ENCODE measurements around the gene FOXI1. TPM values are rescaled to one million over a fixed set of nuclear protein-coding genes. Genes with fewer than 3 reads are reported as not detected.
"Not testable (repeated sequence)": the region's sequence is repeated elsewhere in the genome, so short reads cannot be mapped to it uniquely, and the experiment has no call there.

The FOXI1 gene
- total RNA-seq, 2 experiments from 2014 or later, result not detected

DNA sequence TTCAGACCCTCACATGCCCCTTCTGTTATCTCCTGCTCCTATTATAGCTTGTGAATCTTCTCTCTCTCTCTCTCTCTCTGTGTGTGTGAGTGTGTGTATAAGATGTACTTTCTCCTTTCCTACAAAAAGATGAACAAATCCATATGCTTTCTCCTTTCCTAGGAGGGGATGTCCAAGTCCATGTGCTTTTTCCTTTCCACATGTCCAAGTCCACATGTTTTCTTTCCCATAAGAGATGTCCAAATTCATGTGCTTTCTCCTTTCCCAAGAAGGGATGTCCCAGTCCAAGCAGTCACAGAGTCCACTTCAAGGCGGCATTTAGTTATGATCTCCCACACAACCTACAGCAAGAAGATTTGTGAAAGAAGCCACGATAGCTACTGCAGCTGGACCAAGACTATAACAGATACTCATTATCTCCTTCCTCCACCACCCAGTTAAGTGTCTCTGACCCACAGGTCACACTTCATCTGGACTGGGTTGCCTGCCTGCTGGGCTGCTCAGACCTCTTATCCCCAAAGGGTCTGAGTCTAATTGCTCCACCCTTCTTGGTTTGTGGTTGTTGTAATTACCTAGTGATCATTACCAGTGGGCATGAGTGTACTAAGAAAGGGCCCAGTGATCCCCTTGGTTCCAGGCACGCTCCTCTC, 18.4 kb upstream of the FOXI1 start:
- POLR2A ChIA-PET, result no interaction called here
- CTCF ChIA-PET, result interaction anchor here (0.6 kb wide), 1 partner anchor 88 kb away, joined by 4 read pairs; no protein-coding TSS in a partner anchor

DNA sequence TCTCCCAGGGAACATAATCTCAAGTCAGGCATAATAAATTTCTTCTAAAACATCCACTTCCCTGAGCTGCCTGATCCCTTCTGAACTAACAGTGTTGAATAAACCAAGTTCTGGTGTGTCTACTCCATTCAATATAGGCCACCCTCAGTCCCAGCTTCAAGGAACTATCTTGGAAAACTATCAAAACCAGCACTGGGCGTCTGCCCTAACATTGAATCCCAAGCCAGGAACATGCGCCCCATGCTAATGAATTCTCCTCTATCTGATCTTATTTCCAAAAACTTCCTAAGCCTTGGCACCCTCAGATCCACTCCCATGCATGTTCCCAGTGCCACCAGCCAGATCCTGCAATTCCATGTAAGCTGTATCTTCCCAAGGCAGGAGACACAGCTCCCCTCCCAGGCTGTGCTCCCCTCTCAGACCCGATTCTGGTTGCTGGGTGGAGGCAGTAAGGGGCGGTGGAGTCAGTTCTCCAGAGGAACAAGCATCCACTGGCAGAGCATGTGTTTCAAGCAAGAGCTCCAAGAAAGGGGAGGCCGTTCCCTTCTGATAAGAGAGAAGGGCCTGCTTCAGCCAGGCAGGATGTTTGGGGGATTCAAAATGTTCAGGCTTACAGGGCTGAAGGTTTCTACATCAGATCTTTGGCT, 13.1 kb upstream of the FOXI1 start:
- POLR2A ChIA-PET, result no interaction called here
- CTCF ChIA-PET, result no interaction called here

DNA sequence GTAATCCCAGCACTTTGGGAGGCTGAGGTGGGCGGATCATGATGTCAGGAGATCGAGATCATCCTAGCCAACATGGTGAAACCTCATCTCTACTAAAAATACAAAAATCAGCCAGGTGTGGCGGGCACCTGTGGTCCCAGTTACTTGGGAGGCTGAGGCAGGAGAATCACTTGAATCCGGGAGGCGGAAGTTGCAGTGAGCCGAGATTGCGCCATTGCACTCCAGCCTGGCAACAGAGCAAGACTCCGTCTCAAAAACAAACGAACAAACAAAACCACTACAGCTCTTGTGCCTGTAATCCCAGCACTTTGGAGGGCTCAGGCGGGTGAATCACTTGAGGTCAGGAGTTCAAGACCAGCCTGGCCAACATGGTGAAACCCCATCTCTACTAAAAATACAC, 11.4 kb upstream of the FOXI1 start:
- POLR2A ChIA-PET, result not testable (repeated sequence)
- CTCF ChIA-PET, result interaction anchor here (0.7 kb wide), 1 partner anchor 19 kb away, joined by 4 read pairs; no protein-coding TSS in a partner anchor

DNA sequence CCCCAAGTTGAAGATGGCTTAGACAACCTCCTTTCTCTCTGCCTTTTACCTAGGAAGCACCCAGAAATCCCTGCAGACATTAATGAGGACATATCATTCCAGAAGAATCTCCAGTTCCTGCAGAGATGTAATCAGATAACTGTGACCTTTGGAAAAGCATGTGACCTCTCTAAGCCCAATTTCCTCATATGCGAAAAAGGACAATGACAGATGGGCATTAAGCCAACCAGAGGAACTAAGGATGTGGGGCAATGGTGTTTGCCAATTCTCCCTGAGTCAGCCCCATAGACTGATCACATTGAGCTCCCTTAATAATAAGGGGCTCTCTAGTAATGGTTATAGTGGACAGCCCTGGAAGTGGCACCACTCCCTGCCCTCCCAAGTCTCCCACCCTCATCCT, 10.1 kb upstream of the FOXI1 start:
- POLR2A ChIA-PET, result no interaction called here
- CTCF ChIA-PET, result no interaction called here

DNA sequence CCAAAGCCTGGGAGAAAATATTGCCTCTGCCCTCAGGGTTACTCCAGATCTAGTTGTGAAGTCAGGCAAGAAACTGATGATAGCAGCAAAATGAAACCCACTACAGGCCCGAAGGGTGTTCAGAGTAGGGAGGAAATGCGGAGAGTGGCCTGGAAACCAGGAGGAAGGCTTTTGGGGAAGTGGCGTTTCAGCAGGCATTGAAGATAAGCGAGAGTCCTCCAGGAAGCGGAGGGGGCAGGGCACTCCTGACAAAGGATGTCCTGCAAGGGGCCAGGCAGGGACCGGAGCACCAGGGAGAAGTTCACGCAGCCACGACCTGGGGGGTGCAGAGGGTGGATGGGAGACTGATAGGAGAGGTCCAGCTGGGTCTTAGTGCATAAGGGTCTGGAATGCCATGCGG, 7.8 kb upstream of the FOXI1 start:
- POLR2A ChIA-PET, result no interaction called here
- CTCF ChIA-PET, result no interaction called here

DNA sequence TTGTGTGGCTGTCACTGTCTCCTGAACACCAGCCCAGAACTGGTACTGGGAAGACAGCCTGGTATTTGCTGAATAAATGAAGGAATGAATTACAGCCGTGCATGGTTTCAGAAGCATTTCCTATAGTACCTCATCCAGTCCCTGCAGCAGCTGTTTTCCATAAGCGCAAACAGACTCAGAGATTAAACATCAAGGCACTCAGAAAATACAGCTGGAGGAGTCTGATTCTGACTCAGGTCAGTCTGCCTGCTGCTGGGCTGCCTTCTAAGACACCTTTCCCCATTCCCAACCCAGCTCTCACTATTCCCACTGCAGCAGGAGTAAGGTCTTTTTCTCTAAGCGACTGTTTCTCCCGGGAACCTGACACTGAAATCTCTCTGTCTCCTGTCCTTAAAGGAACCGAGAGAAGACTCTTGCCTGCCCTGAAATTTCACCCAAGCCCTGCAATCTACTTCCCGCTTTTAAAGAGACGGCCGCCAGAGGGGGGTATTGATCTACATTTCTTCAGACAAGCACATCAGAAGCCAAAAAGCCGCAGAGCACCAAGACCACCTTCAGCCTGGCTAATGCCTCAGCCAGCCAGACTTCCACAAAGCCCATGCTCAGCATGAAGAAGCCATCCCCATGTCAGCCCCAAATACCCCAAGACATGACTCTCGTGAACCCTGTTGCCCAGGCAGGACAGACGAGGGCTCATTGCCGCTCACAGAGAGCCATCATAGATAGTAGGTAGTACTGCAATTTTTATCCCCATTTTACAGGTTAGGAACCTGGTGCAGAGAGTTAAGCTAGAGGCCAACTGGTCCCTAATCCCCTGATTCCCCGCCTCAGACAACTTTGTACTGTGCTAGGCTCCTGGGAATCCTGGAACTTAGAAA, 5.4 kb upstream of the FOXI1 start:
- POLR2A ChIA-PET, result no interaction called here
- CTCF ChIA-PET, result interaction anchor here (0.7 to 1.5 kb wide), 4 partner anchors 84 to 118 kb away, joined by 3 to 7 read pairs (median 4); no protein-coding TSS in a partner anchor

DNA sequence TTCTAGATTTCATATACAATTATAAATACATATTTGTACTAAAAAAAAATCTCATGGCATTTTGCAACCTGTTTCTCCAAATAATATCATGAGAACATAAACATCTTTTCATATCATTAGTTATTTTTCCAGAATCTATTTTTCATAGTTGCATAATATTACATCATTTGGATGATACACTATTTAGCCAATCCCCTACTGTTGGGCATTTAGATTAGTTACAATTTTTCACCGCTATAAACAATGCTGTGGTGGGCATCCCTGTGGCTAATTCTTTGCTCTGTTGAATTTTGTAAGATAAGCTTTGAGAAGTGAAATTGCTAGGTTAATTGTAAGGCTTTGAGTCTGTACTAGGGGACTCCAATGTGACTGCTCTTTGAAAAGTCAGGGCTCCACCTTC, 2.2 kb upstream of the FOXI1 start:
- POLR2A ChIA-PET, result no interaction called here
- CTCF ChIA-PET, result interaction anchor here (1.3 to 1.5 kb wide), 2 partner anchors 81 to 135 kb away, joined by 3 to 4 read pairs; no protein-coding TSS in a partner anchor

DNA sequence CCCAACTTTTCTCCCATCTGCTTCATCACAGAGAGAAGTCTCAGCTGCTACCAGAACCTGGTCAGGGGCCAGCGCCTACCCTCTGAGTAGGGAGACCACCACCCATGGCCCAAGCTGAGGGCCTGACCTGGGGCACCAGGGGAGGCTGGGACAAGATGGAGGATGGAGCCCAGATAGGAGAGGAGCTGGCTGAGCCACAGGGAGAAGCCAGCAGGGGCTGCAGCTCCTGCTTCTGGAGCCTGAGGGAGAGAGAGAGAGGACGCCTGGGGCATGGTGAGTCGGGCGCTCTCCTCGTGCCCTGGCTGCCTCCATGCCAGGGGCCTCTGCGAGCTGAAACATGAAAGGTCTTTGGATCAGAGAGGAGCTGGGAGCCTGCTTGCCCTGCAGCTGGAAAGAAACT, 1.4 kb upstream of the FOXI1 start:
- ChIA-PET CTCF (interaction anchor here (1.0 to 1.5 kb wide), 2 partner anchors 80 to 122 kb away, joined by 3 to 4 read pairs; no protein-coding TSS in a partner anchor), POLR2A (no interaction called here)

DNA sequence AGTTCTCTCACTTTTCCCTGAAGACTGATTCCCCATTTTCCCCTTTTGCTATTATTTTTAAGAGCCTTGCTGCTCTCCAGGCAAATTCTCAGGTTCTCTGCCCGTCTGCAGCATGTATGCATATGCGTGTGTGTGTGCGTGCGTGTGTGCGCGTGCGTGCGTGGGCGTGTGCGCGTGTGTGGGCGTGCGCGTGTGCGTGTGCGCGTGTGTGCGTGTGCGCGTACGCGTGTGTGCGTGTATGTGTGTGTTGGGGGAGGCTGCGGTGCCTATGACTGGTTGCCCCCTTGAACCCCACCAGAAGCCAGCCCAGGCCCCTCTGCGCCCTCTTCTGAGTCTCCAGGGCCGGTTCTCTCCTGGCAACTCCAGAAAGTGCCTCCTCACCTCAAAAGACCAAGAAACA, 987 bp upstream of the FOXI1 start:
- ChIA-PET CTCF (interaction anchor here (1.0 to 1.5 kb wide), 2 partner anchors 79 to 121 kb away, joined by 3 to 4 read pairs; no protein-coding TSS in a partner anchor), POLR2A (no interaction called here)

DNA sequence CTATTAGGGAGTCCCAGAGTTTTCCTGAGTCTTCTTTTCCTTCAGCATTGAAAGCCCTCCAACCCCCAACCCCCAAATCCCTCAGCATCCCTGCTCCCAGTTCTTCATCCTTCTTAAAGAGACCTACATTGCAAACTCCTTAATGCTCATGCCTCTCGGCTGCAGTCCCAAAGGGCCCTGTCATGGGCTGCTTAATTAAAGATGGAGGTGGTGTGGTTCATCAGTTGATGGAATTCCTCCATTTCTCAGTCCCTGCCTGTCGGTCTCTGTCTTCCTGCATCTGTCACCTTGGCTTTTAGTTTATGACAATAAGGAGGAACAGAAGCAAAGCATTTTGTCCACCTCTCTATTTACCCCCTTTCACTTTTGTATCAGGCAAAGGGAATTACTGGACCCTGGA, 2.0 kb downstream of the FOXI1 start:
- ChIA-PET CTCF (interaction anchor here (1.1 kb wide), 1 partner anchor 118 kb away, joined by 3 read pairs; no protein-coding TSS in a partner anchor), POLR2A (no interaction called here)

DNA sequence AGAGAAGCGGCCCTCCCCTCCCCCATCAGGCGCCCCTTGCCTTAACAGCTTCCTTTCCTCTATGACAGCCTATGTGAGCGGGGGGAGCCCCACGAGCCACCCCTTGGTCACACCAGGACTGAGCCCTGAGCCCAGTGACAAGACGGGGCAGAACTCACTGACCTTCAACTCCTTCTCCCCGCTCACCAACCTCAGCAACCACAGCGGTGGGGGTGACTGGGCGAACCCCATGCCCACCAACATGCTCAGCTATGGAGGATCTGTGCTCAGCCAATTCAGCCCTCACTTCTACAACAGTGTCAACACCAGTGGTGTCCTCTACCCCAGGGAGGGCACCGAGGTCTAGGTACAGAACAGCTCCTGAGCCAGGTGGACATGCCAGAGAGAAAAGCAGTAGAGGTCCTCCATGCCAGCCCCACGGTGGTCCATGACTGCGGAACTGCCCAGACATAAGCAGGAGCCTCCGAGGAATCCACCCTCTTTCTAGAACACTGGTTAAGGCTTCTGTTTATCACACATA, 2.6 kb downstream of the FOXI1 start:
- ChIA-PET CTCF (no interaction called here), POLR2A (no interaction called here)

DNA sequence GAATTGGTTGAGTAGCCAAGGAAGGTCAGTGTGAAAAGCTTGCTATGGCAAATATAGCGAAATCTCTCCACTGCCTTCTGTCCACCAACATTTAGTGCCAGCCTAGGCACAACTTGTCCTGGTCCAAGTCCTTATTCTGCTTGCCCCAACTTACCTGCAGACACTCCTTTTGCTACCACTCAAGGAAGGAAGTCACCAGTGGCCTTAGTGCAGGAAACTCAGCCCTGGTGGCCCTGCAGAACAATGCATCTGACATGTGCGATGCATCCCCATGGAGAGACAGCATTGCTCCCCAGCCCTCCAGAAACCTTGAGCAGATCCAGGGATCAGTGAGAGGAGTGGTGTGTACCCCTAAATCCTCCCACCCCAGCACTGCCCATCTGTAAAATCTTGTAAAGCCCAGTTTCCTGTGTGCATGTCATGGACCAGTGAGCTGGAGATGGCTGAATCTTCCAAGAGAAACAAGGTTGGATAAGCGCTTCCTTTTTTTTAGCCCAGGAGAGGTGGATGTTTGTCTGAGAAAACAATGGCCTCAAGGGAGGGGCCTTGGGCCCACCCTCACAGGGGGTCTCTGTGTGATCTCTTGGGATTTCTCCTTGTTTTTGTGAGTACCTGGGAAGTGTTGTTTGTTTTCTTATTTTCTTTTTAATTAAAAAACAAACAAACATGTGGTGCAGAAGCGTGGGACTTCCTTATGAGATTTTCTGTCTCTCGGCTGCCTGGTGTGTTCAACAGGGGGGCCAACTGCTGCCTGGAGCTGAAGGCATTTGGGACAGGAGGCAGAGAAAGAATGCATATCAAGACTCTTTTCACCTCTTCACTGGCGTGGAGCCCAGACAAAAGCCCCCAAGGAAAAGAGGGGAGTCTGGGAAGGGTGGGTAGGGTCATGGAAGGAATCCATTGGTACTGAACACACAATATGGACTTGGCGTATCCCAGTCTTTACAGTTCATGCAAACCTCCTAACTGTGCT, 3.6 kb downstream of the FOXI1 start:
- POLR2A ChIA-PET, result no interaction called here
- CTCF ChIA-PET, result no interaction called here

DNA sequence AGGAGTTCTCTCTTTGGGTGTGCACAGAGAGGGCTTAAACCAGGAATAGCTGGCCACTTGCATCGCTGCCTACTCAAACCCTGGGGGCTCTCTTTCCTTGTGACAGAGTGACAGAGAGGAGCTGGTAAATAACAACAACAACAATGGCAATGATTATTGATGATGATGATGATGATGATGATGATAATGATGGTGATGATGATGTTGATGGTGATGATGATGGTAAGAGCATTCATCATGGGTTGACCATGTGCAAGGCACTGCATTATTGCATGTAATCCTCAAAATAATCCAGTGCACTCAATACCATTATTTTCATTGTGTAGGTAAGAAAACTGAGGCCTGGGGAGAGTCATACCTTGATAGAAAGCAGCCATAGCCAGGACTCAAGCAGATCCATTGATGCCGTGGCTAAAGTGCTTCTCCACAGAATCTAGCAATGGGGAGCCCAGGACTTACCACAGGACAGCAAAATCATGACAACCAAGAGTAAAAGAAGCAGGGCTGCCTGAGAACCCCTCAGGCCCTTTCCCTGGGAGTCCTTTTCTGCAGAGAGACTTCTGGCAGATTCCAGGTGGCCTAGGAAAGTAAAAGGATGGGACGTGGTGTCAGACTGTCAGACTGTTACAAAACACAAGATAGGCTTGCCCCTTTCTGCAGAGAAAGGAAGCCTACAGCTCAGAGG, 4.8 kb downstream of the FOXI1 start:
- ChIA-PET POLR2A (no interaction called here), CTCF (no interaction called here)

DNA sequence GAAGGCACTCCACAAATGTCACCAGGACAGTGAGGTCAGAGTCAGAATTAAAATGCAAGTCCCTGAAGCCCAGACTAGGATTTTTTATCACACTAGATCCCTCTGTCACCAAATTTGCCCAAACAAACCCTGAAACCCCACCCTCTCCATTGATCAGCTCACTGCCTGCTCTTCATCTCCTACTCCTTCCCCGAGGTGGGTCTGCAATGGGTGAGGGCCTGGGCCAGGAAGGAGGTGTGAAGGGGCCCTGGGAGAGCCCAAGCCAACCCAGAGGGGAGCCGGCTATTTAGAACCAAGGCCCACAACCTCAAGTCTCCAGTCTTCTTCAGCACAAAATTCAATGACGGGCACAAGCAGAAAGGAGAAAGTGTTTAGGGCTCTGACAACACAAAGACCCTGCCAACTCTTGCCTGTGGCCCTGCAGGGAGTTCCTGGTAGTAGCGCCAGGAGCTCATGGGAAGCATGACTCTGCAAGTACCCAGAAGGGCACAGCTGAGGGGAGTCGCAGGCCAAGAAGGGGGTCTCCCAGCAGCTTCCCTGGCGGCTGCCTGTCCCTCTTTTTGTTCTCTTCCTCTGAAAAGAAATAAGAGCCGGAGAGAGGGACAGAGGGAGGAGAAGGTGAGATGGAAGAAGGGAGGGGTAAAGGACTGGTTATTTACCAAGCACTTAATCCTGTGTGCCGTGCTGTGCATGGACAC, 5.5 kb downstream of the FOXI1 start:
- ChIA-PET POLR2A (no interaction called here), CTCF (no interaction called here)

DNA sequence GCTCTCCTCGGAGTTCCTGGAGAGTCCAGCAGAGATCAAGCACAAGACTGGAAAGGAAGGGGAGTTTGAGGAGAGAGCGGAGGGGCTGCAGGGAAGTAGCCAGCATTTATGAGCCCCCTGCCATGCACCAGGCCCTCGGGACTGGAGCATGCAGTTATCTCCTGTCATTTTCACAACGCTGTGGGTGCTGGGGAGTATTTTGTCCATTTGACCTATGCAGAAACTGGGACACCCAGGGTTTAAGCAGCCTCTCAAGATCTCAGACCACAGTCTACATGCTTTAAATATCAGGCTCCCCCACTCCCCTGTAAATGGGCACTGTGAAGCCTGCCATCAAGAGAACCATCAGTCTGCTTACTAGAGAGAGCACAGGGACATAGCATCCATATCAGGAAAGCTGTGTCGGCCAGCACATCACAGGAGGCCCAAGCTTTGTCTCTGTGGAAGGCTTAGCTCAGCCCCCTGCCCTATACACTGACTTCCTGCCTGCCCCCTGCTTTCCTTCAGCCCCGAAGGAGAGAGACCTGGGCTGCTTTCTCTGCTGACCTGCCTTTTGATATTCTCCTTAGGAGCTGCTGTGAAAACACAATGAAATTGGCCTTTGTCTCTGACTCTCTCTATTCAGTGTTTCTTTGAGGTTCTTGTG, 7.3 kb downstream of the FOXI1 start:
- CTCF ChIA-PET, result no interaction called here
- POLR2A ChIA-PET, result no interaction called here

DNA sequence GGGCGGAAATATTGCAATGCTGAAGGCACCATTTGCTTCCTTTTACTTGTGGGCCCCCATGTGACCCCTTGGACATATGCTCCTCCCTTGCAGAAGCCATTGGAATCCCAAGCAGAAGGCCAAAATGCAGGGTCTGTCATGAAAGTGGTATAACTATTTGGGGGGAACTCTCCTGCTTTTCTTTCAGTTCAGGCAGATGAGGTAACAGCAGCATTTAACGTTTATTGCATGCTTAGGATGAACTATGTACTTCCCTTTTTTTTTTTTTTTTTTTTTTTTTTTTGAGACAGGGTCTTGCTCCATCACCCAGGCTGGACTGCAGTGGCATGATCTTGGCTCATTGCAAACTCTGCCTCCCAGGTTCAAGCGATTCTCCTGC, 7.8 kb downstream of the FOXI1 start:
- CTCF ChIA-PET, result no interaction called here
- POLR2A ChIA-PET, result no interaction called here

DNA sequence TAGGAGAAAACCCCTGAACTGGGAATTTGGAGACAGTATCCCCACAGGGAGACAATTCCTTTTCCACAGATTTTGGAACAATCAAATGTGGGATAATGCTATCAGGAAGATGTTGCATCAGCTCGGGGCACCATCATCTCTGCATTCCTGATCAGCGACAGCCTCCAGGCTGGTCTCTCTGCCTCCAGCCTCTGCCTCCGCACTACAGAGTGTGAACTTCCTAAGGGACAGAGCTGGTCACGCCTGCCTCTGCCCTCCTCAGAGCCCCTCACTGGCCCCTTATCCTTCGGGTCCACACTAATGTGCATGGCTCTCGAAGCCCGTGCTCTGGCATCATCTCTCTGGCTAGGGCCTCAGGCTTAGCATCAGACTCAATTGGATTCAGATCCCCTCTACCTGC, 8.6 kb downstream of the FOXI1 start:
- POLR2A ChIA-PET, result no interaction called here
- CTCF ChIA-PET, result no interaction called here

DNA sequence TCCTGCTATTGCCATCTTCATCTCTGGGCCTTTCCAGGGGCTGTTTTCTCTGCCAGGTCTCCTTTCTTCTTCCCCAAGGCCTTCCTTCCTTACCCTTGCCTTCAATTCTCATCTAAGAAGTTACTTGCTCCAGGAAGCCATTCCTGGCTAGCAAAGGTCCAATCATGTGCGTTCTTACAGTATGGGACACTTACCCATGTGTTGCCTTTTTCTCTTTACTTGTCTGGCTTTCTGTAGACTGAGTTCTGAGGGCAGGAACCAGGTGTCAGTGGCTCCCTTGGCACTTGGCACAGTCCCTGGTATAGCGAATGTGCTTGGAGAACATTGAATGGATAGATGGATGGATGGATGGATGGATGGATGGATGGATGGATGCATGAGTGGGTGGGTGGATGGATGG, 10.2 kb downstream of the FOXI1 start:
- POLR2A ChIA-PET, result no interaction called here
- CTCF ChIA-PET, result no interaction called here
